WTC11 (cell line): ENCODE results near the gene C19orf53. TPM values are rescaled to one million over a fixed set of nuclear protein-coding genes. Genes with fewer than 3 reads are reported as not detected.

Experiments
- ATAC-seq: fragments of 200-7000 bp; cut with Tn5 transposase; 2 replicates; pipeline ENCODE4 v1.10.0; 2021; ENCODE audit warnings: mild to moderate bottlenecking, moderate library complexity
- CTCF ChIA-PET: fragments of 300-600 bp; sonication (Branson Sonifier 250); formaldehyde crosslinking; loops from one replicate; lab custom pipeline; 2021; ENCODE audit warnings: antibody characterized with exemption; lab: Charles Lee
- POLR2A ChIA-PET: fragments of 350-600 bp; sonication (Branson Sonifier 250); formaldehyde crosslinking; loops from one replicate; lab custom pipeline; 2021; ENCODE audit warnings: antibody characterized with exemption; lab: Charles Lee
- DNase-seq: peaks from one replicate; pipeline ENCODE4 v3.0.0; 2021; ENCODE audit warnings: low spot score
- H3K27ac Mint-ChIP-seq: 2 replicates; pipeline ENCODE4 v1.8.0; 2021; ENCODE audit warnings: mixed read lengths
- H3K27me3 Mint-ChIP-seq: 2 replicates; pipeline ENCODE4 v1.8.0; 2021; ENCODE audit warnings: low read depth, mild to moderate bottlenecking, moderate library complexity, mixed read lengths
- H3K36me3 Mint-ChIP-seq: 2 replicates; pipeline ENCODE4 v1.8.0; 2021; ENCODE audit warnings: mixed read lengths
- H3K4me1 Mint-ChIP-seq: 2 replicates; pipeline ENCODE4 v1.8.0; 2022; ENCODE audit warnings: mixed read lengths
- H3K4me3 Mint-ChIP-seq: 2 replicates; pipeline ENCODE4 v1.8.0; 2021; ENCODE audit warnings: mild to moderate bottlenecking, moderate library complexity, mixed read lengths
- H3K9me3 Mint-ChIP-seq: 2 replicates; pipeline ENCODE4 v1.8.0; 2021; ENCODE audit warnings: mixed read lengths
- CREB1 ChIP-seq: sonication (generic); formaldehyde crosslinking; IDR thresholded peaks from 2 replicates; pipeline ENCODE4 v1.8.0; 2023; ENCODE audit warnings: mild to moderate bottlenecking, missing genetic modification reagents
- EMX1 ChIP-seq: fragments of 250-450 bp; sonication (Bioruptor Pico); IDR thresholded peaks from 2 replicates; pipeline ENCODE4 v1.8.0; 2021; ENCODE audit warnings: mild to moderate bottlenecking
- FOXJ3 ChIP-seq: sonication (generic); formaldehyde crosslinking; IDR thresholded peaks from 2 replicates; pipeline ENCODE4 v1.9.0; 2021; ENCODE audit warnings: missing genetic modification reagents, mild to moderate bottlenecking, borderline replicate concordance
- JAZF1 ChIP-seq: fragments of 250-450 bp; sonication (Bioruptor Pico); IDR thresholded peaks from 2 replicates; pipeline ENCODE4 v1.9.0; 2021; ENCODE audit warnings: moderate library complexity, mild to moderate bottlenecking, inconsistent platforms
- JUN ChIP-seq: sonication (generic); formaldehyde crosslinking; IDR thresholded peaks from 2 replicates; pipeline ENCODE4 v1.8.0; 2023; ENCODE audit warnings: mild to moderate bottlenecking, missing genetic modification reagents
- MXD4 ChIP-seq: fragments of 250-450 bp; sonication (Bioruptor Pico); IDR thresholded peaks from 2 replicates; pipeline ENCODE4 v1.8.0; 2021; ENCODE audit warnings: mild to moderate bottlenecking, moderate library complexity, borderline replicate concordance
- SMAD4 ChIP-seq: sonication (generic); formaldehyde crosslinking; IDR thresholded peaks from 2 replicates; pipeline ENCODE4 v1.8.0; 2022; ENCODE audit warnings: mild to moderate bottlenecking, missing genetic modification reagents
- ZNF416 ChIP-seq: fragments of 250-450 bp; sonication (Bioruptor Pico); IDR thresholded peaks from 2 replicates; pipeline ENCODE4 v1.9.0; 2021; ENCODE audit warnings: mild to moderate bottlenecking, inconsistent platforms
- total RNA-seq: library from RNA; stranded (reverse); gene quantifications from 3 replicates; pipeline ENCODE4 v1.2.3, GENCODE V29; 2021
- TF ChIP-seq, protein P1 (sequence below): sonication (generic); formaldehyde crosslinking; IDR thresholded peaks from 2 replicates; pipeline ENCODE4 v1.8.0; 2022; ENCODE audit warnings: missing genetic modification reagents
- TF ChIP-seq, protein P2 (sequence below): sonication (generic); formaldehyde crosslinking; IDR thresholded peaks from 2 replicates; pipeline ENCODE4 v1.8.1; 2022; ENCODE audit warnings: mild to moderate bottlenecking, missing genetic modification reagents, moderate library complexity, borderline replicate concordance
- TF ChIP-seq, protein P3 (sequence below): fragments of 250-450 bp; sonication (Bioruptor Pico); IDR thresholded peaks from 2 replicates; pipeline ENCODE4 v1.9.0; 2021; ENCODE audit warnings: mild to moderate bottlenecking
- TF ChIP-seq, protein P4 (sequence below): sonication (generic); formaldehyde crosslinking; IDR thresholded peaks from 2 replicates; pipeline ENCODE4 v1.8.1; 2023; ENCODE audit warnings: mild to moderate bottlenecking, missing genetic modification reagents, borderline replicate concordance
- TF ChIP-seq, protein P5 (sequence below): sonication (generic); formaldehyde crosslinking; IDR thresholded peaks from 2 replicates; pipeline ENCODE4 v1.8.1; 2023; ENCODE audit warnings: mild to moderate bottlenecking, missing genetic modification reagents

The C19orf53 gene
- total RNA-seq, 1 experiment from 2014 or later, result 102 TPM

DNA sequence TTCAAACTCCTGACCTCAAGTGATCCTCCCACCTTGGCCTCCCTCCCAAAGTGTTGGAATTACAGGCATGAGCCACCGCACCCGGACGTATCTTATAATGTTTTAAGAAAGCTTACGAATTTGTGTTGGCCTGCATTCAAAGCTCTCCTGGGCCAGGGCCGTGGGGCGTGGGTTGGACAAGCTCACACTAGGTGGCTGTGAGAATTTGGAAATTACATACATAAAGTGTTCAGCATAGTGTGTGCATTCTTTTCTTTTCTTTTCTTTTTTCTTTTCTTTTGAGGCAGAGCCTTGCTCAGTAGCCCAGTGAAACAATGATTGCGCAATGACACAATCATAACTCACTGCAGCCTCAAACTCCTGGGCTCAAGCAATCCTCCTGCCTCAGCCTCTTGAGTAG is 23.6 kb downstream of the C19orf53 start (continued):
- TF ChIP-seq, protein P1, sequence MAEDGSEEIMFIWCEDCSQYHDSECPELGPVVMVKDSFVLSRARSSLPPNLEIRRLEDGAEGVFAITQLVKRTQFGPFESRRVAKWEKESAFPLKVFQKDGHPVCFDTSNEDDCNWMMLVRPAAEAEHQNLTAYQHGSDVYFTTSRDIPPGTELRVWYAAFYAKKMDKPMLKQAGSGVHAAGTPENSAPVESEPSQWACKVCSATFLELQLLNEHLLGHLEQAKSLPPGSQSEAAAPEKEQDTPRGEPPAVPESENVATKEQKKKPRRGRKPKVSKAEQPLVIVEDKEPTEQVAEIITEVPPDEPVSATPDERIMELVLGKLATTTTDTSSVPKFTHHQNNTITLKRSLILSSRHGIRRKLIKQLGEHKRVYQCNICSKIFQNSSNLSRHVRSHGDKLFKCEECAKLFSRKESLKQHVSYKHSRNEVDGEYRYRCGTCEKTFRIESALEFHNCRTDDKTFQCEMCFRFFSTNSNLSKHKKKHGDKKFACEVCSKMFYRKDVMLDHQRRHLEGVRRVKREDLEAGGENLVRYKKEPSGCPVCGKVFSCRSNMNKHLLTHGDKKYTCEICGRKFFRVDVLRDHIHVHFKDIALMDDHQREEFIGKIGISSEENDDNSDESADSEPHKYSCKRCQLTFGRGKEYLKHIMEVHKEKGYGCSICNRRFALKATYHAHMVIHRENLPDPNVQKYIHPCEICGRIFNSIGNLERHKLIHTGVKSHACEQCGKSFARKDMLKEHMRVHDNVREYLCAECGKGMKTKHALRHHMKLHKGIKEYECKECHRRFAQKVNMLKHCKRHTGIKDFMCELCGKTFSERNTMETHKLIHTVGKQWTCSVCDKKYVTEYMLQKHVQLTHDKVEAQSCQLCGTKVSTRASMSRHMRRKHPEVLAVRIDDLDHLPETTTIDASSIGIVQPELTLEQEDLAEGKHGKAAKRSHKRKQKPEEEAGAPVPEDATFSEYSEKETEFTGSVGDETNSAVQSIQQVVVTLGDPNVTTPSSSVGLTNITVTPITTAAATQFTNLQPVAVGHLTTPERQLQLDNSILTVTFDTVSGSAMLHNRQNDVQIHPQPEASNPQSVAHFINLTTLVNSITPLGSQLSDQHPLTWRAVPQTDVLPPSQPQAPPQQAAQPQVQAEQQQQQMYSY (CRISPR knock-in tag), result no peak
- TF ChIP-seq JAZF1 (CRISPR knock-in tag), result no peak
- TF ChIP-seq, protein P2, sequence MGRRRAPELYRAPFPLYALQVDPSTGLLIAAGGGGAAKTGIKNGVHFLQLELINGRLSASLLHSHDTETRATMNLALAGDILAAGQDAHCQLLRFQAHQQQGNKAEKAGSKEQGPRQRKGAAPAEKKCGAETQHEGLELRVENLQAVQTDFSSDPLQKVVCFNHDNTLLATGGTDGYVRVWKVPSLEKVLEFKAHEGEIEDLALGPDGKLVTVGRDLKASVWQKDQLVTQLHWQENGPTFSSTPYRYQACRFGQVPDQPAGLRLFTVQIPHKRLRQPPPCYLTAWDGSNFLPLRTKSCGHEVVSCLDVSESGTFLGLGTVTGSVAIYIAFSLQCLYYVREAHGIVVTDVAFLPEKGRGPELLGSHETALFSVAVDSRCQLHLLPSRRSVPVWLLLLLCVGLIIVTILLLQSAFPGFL (CRISPR knock-in tag), result no peak

DNA sequence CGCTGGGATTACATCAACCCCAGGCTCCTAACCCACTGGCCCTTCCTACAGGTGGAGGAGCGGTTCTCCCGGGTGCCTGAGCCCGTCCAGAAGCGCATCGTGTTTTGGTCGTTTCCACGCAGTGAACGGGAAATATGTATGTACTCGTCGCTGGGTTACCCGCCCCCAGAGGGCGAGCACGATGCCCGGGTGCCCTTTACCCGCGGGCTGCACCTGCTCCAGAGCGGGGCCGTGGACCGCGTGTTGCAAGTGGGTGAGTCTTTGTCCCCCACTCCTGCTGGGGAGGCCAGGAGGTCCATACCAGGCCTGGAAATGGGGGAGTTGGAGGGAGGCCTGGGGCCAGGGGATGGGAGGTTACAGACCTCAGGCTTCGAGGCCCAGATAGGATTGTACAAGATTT is 25.4 kb downstream of the C19orf53 start:
- Mint-ChIP-seq H3K4me3 (no peak overlapping the region), H3K4me1 (peaks cover 11% of the 10 kb centered on the region), H3K27me3 (no peaks in the 10 kb centered on the region), H3K27ac (no peak overlapping the region), H3K36me3 (peaks cover 10% of the 10 kb centered on the region), H3K9me3 (no peaks in the 10 kb centered on the region)
- DNase-seq (no peak), ATAC-seq (no peak)
- ChIA-PET POLR2A (interaction anchor here (0.6 kb wide), 1 partner anchor 17 kb away, joined by 3 read pairs; no protein-coding TSS in a partner anchor), CTCF (interaction anchor here (1.6 kb wide), 1 partner anchor 62 kb away, joined by 10 read pairs; no protein-coding TSS in a partner anchor)
- TF ChIP-seq CREB1 (CRISPR knock-in tag) (no peak), FOXJ3 (CRISPR knock-in tag) (no peak)
- TF ChIP-seq, protein P3, sequence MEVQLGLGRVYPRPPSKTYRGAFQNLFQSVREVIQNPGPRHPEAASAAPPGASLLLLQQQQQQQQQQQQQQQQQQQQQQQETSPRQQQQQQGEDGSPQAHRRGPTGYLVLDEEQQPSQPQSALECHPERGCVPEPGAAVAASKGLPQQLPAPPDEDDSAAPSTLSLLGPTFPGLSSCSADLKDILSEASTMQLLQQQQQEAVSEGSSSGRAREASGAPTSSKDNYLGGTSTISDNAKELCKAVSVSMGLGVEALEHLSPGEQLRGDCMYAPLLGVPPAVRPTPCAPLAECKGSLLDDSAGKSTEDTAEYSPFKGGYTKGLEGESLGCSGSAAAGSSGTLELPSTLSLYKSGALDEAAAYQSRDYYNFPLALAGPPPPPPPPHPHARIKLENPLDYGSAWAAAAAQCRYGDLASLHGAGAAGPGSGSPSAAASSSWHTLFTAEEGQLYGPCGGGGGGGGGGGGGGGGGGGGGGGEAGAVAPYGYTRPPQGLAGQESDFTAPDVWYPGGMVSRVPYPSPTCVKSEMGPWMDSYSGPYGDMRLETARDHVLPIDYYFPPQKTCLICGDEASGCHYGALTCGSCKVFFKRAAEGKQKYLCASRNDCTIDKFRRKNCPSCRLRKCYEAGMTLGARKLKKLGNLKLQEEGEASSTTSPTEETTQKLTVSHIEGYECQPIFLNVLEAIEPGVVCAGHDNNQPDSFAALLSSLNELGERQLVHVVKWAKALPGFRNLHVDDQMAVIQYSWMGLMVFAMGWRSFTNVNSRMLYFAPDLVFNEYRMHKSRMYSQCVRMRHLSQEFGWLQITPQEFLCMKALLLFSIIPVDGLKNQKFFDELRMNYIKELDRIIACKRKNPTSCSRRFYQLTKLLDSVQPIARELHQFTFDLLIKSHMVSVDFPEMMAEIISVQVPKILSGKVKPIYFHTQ, result no peak

DNA sequence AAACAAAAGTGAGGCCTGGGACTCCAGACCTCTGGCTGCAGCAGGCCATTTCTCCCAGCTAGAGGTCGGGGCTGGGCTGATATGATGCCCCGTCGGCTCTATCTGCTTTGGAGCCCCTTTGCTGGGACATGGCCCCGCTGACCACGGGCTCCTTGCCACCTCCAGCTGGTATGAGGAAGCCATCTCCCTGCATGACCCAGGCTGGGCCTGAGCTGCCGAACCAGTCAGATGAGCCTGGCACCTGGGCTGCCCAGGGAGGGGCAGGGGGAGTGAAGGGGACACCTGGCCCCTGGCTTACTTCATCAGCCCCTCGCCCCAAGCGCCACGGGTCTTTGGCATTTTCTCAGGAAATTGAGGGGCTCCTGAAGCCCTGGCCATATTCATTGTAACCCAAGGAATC is 28.8 kb downstream of the C19orf53 start:
- ChIA-PET POLR2A (no interaction called here), CTCF (interaction anchor here (0.7 to 3.7 kb wide), 5 partner anchors 14 to 334 kb away, joined by 3 to 80 read pairs (median 7); partner anchors contain the start of gene ASF1B)
- Mint-ChIP-seq H3K27me3 (no peaks in the 10 kb centered on the region), H3K4me1 (peaks cover 6% of the 10 kb centered on the region; the same call in 1 of the 2 replicates), H3K27ac (no peak overlapping the region), H3K4me3 (no peak overlapping the region), H3K9me3 (no peaks in the 10 kb centered on the region), H3K36me3 (peaks cover 15% of the 10 kb centered on the region)
- TF ChIP-seq, protein P2 (CRISPR knock-in tag), result no peak
- TF ChIP-seq, protein P4, sequence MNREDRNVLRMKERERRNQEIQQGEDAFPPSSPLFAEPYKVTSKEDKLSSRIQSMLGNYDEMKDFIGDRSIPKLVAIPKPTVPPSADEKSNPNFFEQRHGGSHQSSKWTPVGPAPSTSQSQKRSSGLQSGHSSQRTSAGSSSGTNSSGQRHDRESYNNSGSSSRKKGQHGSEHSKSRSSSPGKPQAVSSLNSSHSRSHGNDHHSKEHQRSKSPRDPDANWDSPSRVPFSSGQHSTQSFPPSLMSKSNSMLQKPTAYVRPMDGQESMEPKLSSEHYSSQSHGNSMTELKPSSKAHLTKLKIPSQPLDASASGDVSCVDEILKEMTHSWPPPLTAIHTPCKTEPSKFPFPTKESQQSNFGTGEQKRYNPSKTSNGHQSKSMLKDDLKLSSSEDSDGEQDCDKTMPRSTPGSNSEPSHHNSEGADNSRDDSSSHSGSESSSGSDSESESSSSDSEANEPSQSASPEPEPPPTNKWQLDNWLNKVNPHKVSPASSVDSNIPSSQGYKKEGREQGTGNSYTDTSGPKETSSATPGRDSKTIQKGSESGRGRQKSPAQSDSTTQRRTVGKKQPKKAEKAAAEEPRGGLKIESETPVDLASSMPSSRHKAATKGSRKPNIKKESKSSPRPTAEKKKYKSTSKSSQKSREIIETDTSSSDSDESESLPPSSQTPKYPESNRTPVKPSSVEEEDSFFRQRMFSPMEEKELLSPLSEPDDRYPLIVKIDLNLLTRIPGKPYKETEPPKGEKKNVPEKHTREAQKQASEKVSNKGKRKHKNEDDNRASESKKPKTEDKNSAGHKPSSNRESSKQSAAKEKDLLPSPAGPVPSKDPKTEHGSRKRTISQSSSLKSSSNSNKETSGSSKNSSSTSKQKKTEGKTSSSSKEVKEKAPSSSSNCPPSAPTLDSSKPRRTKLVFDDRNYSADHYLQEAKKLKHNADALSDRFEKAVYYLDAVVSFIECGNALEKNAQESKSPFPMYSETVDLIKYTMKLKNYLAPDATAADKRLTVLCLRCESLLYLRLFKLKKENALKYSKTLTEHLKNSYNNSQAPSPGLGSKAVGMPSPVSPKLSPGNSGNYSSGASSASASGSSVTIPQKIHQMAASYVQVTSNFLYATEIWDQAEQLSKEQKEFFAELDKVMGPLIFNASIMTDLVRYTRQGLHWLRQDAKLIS (CRISPR knock-in tag), result no peak
- TF ChIP-seq JUN (CRISPR knock-in tag) (no peak), MXD4 (CRISPR knock-in tag) (no peak), EMX1 (CRISPR knock-in tag) (no peak), SMAD4 (no peak), ZNF416 (CRISPR knock-in tag) (no peak)
- TF ChIP-seq, protein P5, sequence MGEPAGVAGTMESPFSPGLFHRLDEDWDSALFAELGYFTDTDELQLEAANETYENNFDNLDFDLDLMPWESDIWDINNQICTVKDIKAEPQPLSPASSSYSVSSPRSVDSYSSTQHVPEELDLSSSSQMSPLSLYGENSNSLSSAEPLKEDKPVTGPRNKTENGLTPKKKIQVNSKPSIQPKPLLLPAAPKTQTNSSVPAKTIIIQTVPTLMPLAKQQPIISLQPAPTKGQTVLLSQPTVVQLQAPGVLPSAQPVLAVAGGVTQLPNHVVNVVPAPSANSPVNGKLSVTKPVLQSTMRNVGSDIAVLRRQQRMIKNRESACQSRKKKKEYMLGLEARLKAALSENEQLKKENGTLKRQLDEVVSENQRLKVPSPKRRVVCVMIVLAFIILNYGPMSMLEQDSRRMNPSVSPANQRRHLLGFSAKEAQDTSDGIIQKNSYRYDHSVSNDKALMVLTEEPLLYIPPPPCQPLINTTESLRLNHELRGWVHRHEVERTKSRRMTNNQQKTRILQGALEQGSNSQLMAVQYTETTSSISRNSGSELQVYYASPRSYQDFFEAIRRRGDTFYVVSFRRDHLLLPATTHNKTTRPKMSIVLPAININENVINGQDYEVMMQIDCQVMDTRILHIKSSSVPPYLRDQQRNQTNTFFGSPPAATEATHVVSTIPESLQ (CRISPR knock-in tag), result no peak
- no peak for DNase-seq
- ATAC-seq, result no peak
